Measurements from ENCODE around the gene PDE2A.

Gene PDE2A

DNA sequence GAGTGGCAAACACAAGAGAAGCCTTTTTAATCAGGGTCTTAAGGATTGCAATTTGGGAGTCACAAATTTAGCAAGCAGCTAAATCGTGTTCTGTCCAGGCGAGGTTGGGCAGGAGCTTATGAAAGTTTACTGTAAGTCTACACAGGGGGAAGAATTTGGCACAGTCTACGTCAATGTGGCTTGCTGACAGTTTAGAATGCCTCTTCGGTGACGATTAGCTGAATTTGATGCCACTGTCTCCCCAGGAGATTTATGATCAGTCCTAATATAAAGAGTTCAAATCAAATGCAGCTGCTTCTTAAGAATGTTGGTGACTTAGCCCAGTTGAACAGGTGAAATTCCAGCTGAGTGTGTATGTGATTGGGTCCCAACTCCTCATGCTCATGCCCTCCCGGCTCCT, 125.8 kb downstream of the PDE2A start:
- DNase-seq (ENCODE audit: low read depth in 3 of 3), result no peak

- no peak for DNase-seq (ENCODE audit: low read depth in 3 of 3)
Measured at GRCh38 chr11:72546866-72547265, 127.4 kb downstream of the PDE2A start.

DNA sequence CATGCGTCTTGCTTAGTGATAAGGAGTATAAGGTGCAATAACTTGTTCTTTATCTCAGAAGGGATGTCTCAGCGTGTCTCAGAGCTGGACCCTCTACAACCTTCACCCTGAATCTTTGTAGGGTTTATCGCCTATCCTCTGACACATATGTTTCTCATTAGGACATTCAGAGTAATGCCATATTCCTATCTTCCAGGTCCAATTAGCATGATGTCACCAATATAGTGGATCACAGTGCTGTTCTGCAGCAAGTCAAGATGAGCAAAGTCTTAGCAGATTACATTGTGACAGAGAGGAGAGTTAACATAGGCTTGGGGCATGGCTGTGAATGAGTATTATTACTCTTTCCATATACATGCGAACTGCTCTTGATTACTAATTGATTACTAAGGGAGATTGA, 129.6 kb downstream of the PDE2A start:
- no peak for DNase-seq (ENCODE audit: low read depth in 3 of 3)

GRCh38 chr11:72543849-72544542, 130.2 kb downstream of the PDE2A start:
- DNase-seq (ENCODE audit: low read depth in 3 of 3), result no peak

- DNase-seq (ENCODE audit: low read depth in 3 of 3), result no peak
Measured at GRCh38 chr11:72541257-72541974, 132.8 kb downstream of the PDE2A start.

DNA sequence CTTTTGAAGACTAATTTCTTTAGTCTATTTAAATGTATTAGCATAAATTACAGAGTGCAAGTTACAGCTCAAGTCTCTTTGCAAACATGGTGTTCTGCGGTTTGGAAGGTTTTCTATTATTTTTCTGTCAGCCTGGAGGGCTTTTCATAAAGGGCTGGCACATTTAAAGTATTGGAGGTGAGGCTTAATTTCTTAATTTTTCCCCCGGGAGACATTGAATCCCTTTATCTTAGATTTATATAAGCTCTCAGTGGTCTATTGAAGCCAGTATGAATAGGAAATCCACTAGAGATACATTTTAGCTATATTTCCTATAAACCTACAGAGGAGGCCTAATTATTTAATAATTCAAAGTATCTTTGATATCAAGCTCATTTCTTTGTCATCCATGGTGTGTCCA, 137.2 kb downstream of the PDE2A start:
- DNase-seq (ENCODE audit: low read depth in 3 of 3), result no peak

GRCh38 chr11:72535194-72535547, 139.1 kb downstream of the PDE2A start:
- no peak for DNase-seq (ENCODE audit: low read depth in 3 of 3)

DNA sequence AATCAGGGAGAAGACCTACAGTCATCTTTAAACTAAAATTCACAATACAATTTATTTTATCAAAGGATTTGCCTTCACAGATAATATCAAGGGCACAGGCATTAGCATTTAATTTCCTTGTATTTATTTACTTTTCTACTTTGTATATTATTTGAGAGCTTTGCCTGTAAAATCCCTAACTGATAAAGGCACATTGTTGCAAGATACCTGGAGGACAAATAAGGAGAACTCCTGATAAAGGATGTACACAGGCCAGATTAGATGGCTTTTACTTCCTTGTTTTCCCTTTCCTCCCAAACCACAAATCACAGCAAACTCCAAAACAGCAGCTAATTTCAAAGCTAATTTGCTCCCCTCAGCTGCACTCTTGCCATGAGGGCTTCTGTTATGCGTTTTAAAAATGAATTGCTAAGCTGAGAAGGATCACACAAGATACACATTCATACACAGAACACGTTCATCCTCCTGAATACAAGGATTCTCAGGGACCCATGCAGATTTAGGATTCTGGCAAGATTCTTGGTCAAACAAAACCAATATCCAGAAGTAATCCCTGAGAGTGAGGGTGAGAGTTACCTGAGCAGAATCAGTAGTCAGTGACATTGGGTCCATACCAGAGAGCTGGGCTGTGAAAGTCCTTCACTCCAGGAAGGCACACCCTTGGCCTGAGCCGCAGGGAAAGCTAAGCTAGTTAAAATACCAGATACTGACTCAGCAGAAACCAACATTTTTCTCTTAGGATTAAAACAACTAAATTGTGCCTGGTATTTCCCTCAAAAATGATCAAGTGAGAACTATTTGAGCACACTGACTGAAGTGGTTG, 139.6 kb downstream of the PDE2A start:
- DNase-seq (ENCODE audit: low read depth in 3 of 3), result no peak

DNA sequence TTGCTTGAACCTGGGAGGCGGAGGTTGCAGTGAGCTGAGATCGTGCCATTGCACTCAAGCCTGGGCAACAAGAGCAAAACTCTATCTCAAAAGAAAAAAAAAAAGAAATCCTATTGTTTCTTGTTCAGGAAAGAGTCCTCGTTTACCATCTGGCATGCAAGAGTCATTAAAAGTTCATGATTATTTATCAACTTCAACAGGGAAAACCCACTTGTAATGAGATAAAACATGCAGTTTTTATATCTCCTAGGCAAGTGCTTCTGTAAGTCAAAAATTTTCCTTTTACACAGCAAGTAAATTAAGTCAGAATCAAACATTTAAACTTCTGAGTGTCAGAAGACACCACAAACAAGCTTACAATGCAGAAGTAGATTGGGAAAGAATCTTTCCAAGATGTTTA, 145.2 kb downstream of the PDE2A start:
- DNase-seq (ENCODE audit: low read depth in 3 of 3), result no peak

- no peak for DNase-seq (ENCODE audit: low read depth in 3 of 3)
Measured at GRCh38 chr11:72528121-72528520, 146.1 kb downstream of the PDE2A start.

Measured in stimulated activated CD4-positive, alpha-beta T cell treated with anti-CD3 and anti-CD28 coated beads, TNF-alpha, amount 100 ng/mL, for 4 hours (primary cell).